Transverse colon (tissue), 4 donors: ENCODE results near the gene SLC27A1.

ENCODE experiments used
- POLR2AphosphoS5 ChIP-seq, 3 donors: sonication (generic); formaldehyde crosslinking; IDR thresholded peaks; one replicate each; pipeline ENCODE4 v1.6.1; 2016; ENCODE audit warnings: antibody characterized with exemption in 3 of 3
- TF ChIP-seq, protein P1 (sequence below), 5 experiments: fragments of 200-600 bp in 3 of 5; fragments of 450-650 bp in 2 of 5; sonication (generic) in 3 of 5; IDR thresholded peaks; 1 replicate in 2 of 5; 2 replicates in 3 of 5; pipeline ENCODE4 v1.5.1; 2016 to 2017; ENCODE audit warnings: antibody characterized with exemption in 5 of 5, inconsistent platforms in 3 of 5, mild to moderate bottlenecking in 2 of 5, moderate library complexity in 1 of 5

DNA sequence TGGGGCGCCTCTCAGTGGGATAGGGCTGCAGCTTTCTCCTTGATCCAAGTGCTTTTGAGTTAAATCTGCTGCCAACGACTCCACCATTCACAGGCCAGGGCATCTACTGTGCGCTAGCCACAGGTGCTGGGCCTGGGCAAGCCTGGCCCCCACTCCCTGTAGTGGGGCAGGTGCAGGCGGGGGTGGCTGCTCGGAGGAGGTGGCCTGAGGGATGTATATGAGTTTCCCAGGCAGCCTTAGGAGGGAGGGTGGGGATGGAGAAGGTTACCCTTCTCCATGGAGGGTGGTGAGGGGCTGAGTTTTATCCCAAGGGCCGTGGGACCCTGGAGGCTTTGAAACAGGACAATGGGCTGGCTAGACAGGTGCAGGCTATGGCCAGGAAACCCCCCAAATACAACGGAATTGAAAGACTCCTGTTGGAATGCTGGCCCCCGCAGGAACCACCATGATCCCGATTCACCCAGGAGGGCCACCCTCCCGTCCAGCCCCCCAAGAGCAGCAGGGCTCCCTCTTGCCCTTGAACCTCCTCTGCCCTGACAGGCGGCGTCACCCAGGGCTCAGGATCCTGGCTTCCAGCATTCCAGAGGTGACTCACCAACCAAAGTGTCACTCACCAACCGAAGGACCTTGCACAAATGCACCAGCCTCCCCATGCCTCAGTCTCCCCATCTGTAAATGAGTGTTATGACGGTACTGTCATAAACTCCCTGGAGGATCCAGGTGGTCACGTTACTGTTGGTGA, 45.3 kb downstream of the SLC27A1 start:
- TF ChIP-seq POLR2AphosphoS5 (IDR thresholded peaks at IDR 0.05), result no peak
- TF ChIP-seq, protein P1, sequence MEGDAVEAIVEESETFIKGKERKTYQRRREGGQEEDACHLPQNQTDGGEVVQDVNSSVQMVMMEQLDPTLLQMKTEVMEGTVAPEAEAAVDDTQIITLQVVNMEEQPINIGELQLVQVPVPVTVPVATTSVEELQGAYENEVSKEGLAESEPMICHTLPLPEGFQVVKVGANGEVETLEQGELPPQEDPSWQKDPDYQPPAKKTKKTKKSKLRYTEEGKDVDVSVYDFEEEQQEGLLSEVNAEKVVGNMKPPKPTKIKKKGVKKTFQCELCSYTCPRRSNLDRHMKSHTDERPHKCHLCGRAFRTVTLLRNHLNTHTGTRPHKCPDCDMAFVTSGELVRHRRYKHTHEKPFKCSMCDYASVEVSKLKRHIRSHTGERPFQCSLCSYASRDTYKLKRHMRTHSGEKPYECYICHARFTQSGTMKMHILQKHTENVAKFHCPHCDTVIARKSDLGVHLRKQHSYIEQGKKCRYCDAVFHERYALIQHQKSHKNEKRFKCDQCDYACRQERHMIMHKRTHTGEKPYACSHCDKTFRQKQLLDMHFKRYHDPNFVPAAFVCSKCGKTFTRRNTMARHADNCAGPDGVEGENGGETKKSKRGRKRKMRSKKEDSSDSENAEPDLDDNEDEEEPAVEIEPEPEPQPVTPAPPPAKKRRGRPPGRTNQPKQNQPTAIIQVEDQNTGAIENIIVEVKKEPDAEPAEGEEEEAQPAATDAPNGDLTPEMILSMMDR (IDR thresholded peaks at IDR 0.05), result no peak
